ENCODE results near the gene APBA1.
"Not testable (repeated sequence)": the region's sequence is repeated elsewhere in the genome, so short reads cannot be mapped to it uniquely, and the experiment has no call there.

The APBA1 gene

GRCh38 chr9:69433968-69434367 lies 238.2 kb downstream of the APBA1 start:
- DNase-seq, result no peak

GRCh38 chr9:69433392-69433791 lies 238.8 kb downstream of the APBA1 start:
- no peak for DNase-seq

- DNase-seq, result no peak
These were observed 239.5 kb downstream of the APBA1 start for GRCh38 chr9:69432623-69433022.

GRCh38 chr9:69431777-69432176 lies 240.4 kb downstream of the APBA1 start:
- no peak for DNase-seq

GRCh38 chr9:69431203-69431602 lies 241.0 kb downstream of the APBA1 start:
- no peak for DNase-seq

GRCh38 chr9:69430206-69430605 lies 242.0 kb downstream of the APBA1 start:
- DNase-seq, result no peak

GRCh38 chr9:69429281-69429680 lies 242.9 kb downstream of the APBA1 start:
- DNase-seq, result no peak

- no peak for DNase-seq
These were observed 244.0 kb downstream of the APBA1 start for GRCh38 chr9:69428017-69428785.

- no peak for DNase-seq
These were observed 244.9 kb downstream of the APBA1 start for GRCh38 chr9:69427286-69427685.

GRCh38 chr9:69425136-69425801 lies 246.9 kb downstream of the APBA1 start:
- DNase-seq, result no peak

- peak; percentile 71 for DNase-seq
These were observed 250.0 kb downstream of the APBA1 start for GRCh38 chr9:69421908-69422801.

- no peak for DNase-seq
These were observed 251.4 kb downstream of the APBA1 start for GRCh38 chr9:69420611-69421270.

- DNase-seq, result peak; percentile 75
These were observed 259.4 kb downstream of the APBA1 start for GRCh38 chr9:69412741-69413150.

- DNase-seq, result no peak
These were observed 260.0 kb downstream of the APBA1 start for GRCh38 chr9:69411931-69412740.

GRCh38 chr9:69411246-69411645 lies 260.9 kb downstream of the APBA1 start:
- no peak for DNase-seq

- not testable (repeated sequence) for DNase-seq
These were observed 262.2 kb downstream of the APBA1 start for GRCh38 chr9:69409936-69410335.

- no peak for DNase-seq
These were observed 271.7 kb downstream of the APBA1 start for GRCh38 chr9:69400470-69400869.

- no peak for DNase-seq
These were observed 274.6 kb downstream of the APBA1 start for GRCh38 chr9:69397384-69398214.

- DNase-seq, result no peak
These were observed 275.4 kb downstream of the APBA1 start for GRCh38 chr9:69396759-69397158.

- DNase-seq, result no peak
These were observed 276.5 kb downstream of the APBA1 start for GRCh38 chr9:69395718-69396117.

- no peak for DNase-seq
These were observed 278.7 kb downstream of the APBA1 start for GRCh38 chr9:69393425-69393824.

All from right forelimb (tissue), 1 donor.